T-helper 1 cell treated with Interleukin-12 subunit alpha and Interleukin-12 subunit beta and Interleukin-4 antibody, amounts not matched to agents 30 ng/mL and 1 ng/mL, for 36 hours (primary cell): ENCODE measurements around the gene SMG6. TPM values are rescaled to one million over a fixed set of nuclear protein-coding genes. Genes with fewer than 3 reads are reported as not detected.

Experiments used
- intact Hi-C: fragments of 100-400 bp; cut with micrococcal nuclease; formaldehyde crosslinking; loops from one replicate; pipeline ENCODE4 v1.15.1; 2024
- total RNA-seq: library from RNA; stranded (reverse); gene quantifications from 2 replicates; pipeline ENCODE4 v1.2.3, GENCODE V29; 2022

SMG6 gene
- total RNA-seq, 1 donor from 2014 or later = 42.1 TPM

DNA sequence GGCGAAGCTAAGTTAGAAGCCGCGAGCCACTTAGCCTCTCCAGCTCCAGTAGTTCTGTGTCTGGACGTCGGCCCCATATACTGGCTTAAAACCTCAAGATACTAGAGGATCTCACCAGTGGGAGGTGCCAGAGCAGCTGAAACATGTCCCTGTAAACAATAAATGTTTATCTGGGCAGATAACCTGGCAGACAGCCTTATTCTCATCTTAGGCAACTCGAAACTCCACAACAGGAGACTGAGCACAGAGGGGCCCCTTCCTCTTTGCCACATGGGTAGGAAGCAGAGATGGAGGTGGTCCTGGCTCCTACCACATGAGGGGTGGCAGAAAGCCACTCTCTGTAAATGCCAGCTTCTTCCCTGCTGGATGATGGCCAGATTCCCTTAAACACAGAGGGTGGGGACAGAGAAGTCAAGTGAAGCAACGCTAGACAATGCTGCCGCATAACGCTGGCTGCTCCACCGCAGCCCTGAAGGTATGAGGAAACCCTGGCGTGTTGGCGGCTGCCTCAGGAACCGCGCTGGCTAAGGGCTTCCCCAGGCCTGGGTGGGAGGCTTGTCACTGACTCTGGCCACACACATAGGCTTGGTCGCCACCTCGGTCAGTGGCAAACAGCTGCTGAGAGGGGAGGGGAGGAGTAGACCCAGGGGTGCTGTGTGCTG lies 180.8 kb downstream of the SMG6 start:
- intact Hi-C loops = no loop called here

DNA sequence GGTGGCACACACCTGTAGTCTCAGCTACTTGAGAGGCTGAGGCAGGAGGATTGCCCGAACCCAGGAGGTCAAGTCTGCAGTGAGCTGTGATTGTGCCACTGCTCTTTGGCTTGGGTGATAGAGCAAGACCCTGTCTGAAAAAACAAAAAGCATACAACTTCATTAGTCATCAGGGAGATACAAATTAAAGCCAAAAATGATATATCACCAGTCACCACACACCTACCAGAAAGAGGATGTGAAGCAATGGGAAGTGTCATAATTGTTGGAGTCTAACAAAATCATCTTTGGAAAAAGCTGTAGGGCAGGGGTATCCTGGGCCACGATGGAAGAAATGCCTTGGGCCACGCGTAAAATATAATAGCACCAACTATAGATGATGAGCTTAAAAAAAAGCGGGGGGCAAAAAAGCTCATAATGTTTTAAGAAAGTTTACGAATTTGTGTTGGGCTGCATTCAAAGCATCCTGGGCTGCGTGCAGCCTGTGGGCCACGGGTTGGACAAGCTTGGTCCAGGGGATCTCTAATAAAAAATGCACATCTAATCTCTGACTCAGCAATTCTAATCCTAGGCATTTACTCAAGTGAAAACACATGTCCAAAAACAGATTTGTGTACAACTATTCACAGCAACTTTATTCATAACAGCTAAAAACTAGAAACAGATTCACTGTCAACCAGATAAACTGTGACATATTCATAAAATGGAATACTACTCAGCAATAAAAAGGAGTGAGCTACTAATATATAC lies 182.8 kb downstream of the SMG6 start:
- intact Hi-C loops = no loop called here

DNA sequence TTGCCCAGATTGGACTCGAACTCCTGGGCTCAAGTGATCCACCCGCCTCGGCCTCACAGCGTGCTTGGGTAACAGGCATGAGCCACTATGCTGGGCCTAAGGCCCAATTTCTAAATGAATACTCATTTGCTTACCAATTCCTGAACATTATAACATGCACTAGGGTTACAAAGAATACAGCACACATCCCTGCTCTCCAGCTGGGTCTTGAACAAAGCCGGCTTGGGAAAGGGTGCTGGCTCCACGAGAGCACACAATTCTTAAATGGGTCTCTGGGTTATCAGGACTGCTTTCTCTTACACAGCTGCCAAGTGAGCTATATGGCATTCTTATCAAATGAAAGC lies 190.3 kb downstream of the SMG6 start:
- intact Hi-C loops = no loop called here

DNA sequence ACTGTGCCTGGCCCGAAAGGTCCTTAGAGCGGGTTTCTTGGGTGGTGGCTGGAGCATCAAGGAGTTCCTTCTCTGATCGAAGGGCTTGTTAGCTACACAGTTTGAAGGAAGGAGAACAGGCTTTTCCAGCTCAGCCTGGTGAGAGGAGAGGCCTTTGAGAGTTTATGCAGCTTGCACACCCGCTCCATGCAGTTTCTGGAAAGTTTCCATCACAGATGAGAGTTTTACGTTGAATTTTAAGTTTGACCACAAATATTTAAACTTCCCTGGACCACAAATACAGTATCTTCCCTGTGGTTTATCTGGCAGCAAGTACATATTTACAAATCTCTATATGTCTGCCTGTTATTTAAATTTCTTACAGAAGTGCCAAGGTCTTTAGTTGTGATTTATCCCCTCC lies 191.9 kb downstream of the SMG6 start:
- intact Hi-C loops = no loop called here

DNA sequence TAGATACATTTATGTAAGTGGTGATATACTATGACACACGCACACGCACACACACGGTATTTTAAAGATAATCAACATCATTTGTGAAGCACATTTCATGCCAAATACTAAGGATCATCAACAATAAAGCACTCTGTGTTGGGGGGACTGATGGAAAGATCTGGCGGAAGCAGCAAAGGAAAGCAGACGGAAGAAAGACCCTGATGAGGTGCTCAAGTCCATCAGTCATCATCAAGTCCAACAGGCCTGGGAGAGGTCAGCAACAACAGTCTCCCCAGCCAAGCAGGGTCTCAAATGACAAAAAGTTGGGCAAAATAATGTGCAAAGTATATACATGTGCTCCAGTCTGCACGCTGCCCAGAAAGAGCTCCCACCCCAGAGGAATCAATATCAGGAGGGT lies 193.1 kb downstream of the SMG6 start:
- intact Hi-C loops = no loop called here

DNA sequence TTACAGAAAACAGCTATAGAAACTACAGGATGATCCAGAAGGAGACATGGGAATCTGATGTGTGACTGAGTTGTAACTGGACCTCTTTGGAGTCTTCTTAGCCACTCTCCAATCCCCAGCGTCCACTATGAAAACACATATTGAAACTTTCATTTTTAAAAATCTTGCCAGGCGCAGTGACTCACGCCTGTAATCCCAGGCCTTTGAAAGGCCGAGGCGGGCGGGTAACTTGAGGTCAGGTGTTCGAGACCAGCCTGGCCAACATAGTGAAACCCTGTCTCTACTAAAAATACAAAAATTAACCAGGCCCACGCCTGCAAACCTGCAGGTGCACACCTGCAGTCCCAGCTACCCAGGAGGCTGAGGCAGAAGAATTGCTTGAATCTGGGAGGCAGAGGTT lies 195.4 kb downstream of the SMG6 start:
- intact Hi-C loops = no loop called here

DNA sequence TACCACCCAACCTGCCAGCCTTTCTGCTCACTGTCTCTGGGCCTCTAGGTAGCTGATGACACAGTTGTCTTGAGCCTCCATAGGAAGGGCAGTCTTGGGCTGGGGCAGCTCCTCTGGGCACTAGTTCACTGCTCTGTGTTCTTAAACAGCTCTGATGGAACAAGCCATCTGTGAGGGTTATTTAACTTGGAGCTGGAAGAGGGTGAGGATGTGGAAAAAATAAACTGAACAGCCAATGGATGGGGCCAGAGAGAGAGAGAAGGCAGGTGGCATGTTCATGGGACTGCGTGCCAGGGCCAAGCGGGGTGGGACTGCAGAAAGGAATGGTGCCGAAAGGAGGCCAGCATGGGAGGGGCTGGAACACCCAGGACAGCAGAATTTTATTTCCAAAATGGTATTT lies 196.1 kb downstream of the SMG6 start:
- intact Hi-C loops = no loop called here

DNA sequence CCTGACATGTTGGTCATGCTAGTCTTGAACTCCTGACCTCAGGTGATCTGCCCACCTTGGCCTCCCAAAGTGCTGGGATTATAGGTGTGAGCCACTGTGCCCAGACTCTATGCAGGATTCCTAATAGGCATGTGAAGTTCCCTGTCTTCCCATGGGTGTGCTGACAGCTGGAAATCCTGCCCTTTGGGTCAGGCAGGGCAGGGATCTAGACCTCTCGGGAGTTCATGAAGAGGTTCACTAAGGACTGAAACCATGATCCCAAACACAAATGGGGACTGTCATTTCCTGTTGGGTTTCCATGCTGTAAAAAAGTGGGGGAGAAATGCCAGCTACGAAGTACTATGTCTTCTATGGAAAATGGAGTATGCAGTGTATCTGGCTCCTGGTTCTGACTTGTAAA lies 196.5 kb downstream of the SMG6 start:
- intact Hi-C loops = no loop called here

DNA sequence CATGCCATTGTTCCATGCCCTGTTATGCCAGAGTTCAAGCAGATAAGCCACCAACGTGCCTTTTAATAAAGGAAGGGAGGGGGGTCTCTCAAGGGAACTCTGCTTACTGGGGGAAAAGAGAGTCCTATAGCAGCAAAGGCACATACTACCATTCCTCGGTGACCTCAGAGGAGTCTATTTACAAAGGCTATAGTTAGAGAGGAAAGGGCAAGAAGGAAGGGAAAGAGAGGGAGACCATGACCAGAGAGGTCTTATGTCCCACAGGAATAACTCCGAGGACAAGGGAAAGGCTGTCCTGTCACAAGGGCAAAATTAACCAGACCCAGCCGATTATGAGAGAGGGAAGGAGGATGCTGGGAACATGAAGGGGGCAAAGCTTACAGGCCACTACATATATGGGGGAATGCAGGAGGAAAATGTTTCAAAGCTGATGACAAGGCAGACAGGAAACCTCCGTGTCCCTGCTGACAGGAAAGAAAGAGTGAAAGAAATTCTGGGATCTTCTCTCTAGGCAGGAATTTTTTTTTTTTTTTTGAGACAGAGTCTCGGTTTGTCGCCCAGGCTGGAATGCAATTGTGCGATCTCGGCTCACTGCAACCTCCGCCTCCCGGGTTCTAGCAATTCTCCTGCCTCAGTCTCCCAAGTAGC lies 197.2 kb downstream of the SMG6 start:
- intact Hi-C loops = no loop called here

DNA sequence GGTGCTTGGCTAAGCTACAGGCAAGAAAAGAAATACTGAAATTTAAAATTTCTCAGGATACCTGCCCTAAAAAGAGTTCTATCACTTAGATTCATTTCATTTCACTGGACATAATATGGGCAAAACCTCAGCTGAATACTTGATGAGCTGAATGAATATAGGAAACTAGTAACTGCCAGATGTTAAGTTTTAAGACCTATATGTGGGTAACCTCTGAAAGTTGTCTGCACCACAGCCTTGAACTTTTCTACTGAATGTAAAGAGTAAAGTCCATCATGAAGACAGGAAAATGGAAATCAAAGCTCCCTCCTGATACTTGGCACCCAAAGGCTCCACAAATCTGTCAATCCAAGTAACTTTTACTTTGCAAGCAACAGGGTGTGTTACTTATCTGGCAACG lies 197.9 kb downstream of the SMG6 start:
- intact Hi-C loops = no loop called here

DNA sequence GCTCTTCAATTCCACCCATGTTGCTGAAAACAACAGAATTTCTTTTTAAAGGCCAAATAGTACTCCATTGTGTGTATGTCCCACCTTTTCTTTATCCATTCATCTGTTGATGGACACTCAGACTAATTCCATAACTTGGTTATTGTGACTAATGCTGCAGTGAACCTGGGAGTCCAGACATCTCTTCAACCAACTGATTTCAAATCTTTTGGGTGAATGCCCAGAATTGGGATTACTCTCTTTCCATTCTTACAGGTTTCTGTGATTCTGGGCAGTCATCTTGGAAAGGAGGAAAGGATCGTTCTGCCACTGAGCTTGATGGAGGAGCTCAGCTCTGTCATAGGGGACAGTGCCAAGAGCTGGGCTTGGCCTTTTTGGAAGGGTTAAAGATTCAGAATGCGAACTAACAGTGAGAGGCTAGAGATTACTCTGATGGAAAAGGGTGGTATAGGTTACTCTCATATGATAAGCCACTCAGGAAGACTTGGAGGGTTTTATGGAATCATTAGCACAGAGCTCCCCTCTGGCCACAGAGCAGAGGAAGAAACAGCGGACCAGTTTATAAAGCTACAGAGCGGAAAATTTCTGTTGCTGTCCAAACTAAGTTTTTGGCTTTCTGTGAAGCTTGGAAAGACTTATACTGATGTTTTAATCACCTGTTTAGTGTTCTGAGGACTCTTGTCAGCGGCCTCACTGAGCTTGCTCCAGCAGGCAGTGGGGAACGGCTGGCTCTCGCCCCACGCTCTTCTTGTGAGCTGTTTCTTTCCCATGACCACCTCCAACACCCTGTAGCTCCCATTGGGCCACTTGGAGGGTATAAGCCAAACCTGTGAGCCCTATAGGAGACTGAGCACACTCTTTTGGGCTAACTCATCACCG lies 200.4 kb downstream of the SMG6 start:
- intact Hi-C loops = no loop called here

DNA sequence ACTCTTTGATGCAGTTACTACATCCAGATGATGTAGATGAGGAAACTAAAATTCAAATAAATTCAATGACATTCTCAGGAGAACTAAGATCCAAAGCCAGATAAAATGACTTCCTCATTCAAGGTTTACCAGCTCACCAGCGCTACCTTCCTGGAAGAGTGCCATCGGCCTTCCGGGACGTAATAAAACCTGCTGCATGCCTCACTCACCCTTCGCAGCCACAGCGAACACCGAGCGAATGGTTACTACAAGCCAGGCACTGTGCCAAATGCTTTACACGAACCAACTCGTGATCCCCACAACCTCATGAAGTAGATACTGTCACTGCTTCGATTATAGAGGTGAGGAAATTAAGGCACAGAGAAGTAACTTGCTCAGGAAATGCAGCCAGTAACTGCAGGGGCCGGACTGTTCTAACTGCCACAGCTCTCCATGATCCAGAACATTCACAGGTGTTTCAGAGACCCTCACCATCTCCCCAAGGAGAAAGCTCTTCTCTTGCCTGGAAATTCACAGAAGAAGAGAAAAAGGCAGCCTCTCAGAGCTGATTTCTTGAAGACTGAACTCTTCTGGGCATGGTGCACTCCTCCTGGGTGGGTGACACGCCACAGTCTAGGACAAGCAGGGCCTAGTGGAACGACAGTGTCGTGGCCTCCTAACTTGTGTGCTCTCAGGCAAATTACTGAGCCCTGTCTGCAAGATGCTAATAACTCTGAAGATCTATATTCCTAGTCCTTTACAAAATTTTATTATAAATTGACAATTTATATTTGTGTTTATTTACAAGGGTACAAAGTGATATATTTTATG lies 201.9 kb downstream of the SMG6 start:
- intact Hi-C loops = loop anchor here (1.0 kb wide), 1 partner anchor 12 kb away; no protein-coding TSS in a partner anchor

DNA sequence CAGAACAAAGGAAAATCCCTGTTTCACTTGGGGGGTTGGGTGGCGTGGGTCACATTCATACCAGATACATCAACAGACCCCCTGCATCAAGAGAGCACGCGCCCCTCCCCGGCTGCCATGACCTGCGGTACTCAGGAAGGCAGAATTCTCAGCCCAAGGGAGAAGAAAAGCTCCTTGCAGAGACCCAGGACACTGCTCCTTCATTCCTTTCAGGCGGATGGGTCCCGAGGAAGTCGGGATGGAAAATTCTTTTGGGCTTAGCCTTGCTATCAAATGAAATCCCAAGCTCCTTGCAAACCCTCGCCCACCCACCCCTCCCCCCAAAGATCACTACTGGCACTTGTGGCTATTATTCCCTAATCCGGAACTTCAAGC lies 208.1 kb downstream of the SMG6 start:
- intact Hi-C loops = no loop called here

DNA sequence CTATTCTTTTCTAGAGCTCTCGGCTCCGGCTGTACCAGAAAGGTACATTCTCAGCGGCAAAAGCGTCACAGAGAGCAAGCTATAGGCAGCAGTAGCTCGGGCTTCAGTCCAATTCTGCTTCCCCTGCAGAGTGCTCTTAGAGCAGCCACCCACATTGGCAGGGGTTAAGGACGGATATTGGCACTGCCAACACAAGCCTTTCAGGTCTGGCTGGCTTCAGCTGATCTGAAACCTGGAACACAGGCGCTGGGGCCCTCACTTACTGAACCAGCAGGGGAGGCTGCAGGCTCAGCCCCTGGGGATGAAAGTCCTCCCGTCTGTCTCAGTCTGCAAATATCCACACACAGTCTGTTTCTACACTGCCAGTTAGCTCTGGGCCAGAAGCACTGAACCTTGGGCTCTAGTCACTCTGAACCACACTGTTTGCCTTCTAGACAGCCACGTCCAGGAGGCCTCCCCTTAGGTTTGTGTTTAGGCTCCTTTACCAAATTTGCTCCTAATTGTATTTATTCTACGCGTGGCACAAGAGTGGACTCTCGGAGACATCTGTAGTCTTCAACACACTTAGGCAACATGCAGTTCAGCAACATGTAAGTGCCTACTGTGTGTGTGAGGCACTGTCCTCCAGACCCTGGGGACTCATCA lies 208.6 kb downstream of the SMG6 start:
- intact Hi-C loops = no loop called here

DNA sequence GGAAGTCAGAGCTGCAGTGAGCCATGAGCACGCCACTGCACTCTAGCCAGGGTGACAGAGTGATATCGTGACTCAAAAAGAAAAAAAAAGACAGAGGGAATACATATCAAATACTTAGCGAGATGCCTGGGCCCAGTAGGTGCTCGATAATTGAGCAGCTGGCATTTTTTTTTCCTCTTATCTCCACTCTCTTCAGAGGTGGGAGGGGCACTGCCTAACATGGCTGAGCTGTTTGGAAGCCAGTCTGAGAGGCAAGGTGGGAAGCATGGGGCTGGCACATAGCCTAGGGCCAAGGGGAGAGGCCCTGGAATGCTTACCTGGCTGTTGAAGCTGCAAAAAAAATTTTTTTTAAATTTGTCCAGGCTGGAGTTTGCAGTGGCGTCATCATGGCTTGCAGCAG lies 210.2 kb downstream of the SMG6 start:
- intact Hi-C loops = no loop called here

DNA sequence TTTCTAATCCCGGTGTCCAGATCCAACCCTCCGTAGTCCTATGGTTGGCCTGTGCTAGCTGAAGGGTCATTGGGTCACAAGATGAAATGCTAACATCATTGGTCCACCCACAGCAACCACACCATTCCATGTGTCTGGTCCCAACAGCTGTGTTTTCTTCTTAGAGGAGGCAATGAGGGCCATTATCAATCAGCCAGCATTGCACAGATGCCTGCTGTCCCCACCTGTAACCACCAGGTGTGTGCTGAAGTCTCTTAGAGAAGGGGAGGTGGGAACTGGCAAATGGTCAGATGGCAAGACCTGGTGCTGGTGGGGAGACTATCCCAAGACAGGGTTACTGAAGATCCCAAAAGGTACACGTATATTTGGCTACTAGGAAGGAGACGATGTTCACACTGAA lies 211.3 kb downstream of the SMG6 start:
- intact Hi-C loops = no loop called here

DNA sequence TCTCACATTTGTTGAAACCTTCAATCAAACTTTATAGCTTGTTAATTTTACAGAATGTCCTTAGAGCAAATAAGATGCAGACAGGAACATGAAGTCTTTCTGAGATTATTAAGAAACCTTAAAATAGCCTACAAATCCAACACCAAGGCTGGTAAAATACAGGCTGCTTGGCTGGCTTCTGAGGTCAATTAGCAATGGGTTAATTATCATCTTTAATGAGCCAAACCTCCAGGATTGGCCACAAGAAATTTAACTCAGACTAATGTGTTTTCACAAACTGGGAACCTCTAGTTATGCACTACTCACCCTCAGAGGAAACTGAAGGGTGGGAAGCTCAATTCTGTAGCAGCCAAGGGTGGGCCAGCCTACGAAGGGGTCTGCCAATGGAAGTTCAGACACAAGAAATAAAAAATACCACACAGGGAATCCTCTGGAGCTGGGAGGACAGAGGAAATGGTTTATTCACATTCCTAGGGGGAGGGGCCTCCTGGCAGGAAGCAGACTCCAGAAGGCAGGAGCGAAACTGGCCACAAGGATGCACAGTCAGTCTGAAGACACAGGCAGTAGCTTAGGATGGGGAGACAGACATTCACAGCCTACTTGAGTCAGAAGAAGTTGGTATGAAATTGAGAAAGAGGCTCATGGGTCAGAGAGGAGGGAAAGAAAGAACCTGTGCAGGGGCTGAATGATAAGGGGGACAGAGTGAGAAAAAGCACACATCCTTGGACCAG lies 212.6 kb downstream of the SMG6 start:
- intact Hi-C loops = no loop called here

DNA sequence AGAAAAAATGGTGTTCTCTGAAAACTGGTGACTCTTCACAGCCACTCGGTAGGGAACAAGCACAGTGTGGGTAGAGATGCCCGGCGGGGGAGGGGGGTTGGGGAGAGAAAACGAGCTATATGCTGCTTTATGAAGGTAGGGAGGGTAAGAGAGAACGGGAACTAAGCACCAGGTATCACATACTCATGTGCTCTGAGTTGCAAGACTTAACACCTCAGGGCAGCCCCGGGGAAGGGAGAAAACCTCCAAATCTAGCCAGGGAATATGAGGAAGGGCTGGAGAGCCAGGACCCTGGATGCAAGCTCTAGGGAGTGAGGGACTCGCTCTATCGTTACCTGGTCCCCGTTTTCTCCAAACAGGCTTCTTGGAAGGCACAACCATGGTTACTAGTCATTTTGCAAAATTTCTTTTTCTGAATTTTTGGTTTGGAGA lies 213.4 kb downstream of the SMG6 start:
- intact Hi-C loops = no loop called here

DNA sequence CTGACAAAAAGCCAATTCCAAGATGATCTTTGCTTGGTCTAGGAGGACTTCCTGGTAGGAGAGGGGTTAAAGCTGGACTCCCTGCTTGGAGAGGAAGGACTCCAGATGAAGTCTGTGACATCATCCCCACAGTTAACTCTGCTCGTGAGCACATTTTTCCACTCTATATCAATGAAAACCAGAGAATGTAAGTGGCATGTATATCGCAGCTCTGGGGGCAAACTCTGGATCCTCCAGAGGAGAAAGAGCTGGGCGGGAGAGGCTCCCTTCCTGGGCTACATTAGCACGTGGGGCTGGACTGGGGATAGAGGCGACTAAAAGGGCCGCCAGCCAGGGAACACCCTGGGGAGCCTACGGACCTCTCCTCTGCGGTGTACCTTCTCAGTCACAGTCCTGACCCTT lies 214.6 kb downstream of the SMG6 start:
- intact Hi-C loops = loop anchor here (1.0 to 5.0 kb wide), 9 partner anchors 12 to 372 kb away; no protein-coding TSS in a partner anchor
